ENCODE measurements around the gene ZNF575. TPM values are rescaled to one million over a fixed set of nuclear protein-coding genes. Genes with fewer than 3 reads are reported as not detected.
"Not testable (repeated sequence)": the region's sequence is repeated elsewhere in the genome, so short reads cannot be mapped to it uniquely, and the experiment has no call there.

The ZNF575 gene
- total RNA-seq, 1 donor from 2014 or later: 6.5 TPM

DNA sequence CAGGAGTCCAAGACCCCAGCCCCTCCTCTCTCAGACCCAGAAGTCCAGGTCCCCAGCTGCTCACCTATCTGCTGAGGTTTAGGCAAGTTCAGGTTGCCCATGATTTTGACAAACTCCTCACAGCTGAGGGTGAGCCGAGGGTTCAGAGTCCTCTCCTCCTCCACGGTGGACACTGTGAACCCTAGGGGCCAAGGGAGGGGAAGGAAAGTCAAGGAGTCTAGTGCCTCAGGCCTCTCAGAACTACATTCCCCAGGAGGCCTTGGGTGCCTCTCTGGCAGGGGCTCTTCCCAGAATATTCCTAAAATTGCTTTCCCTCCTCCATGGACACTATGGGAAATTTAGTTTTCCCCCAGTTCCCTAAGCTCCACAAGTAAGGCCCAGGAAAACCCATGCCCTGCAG lies 25.1 kb upstream of the ZNF575 start:
- DNase-seq (ENCODE audit: extremely low spot score, unreplicated experiment): no peak
- Mint-ChIP-seq H3K36me3 (ENCODE audit: unreplicated experiment) (peaks cover 24% of the 10 kb centered on the region), H3K4me1 (ENCODE audit: unreplicated experiment) (peaks cover 18% of the 10 kb centered on the region)

DNA sequence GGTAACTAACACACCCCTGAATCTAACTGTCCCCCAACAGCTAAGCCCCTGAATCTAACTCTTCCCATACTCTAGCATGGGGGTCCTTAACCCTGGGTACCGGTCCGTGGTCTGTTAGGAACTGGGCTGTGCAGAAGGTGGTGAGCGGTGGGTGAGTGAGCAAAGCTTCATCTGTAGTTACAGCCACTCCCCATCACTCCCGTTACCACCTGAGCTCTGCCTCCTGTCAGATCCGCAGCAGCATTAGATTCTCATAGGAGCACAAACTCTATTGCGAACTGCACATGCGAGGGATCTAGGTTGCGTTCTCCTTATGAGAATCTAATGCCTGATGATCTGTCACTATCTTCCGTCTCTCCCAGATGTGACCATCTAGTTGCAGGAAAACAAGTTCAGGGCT lies 22.3 kb upstream of the ZNF575 start:
- no peaks in the 10 kb centered on the region for H3K9me3 Mint-ChIP-seq (ENCODE audit: unreplicated experiment)
- no peaks in the 10 kb centered on the region for H3K27me3 Mint-ChIP-seq (ENCODE audit: unreplicated experiment)
- H3K4me3 Mint-ChIP-seq (ENCODE audit: unreplicated experiment): no peak overlapping the region
- DNase-seq (ENCODE audit: extremely low spot score, unreplicated experiment): no peak
- peaks cover 28% of the 10 kb centered on the region for H3K36me3 Mint-ChIP-seq (ENCODE audit: unreplicated experiment)
- TF ChIP-seq, protein P1, sequence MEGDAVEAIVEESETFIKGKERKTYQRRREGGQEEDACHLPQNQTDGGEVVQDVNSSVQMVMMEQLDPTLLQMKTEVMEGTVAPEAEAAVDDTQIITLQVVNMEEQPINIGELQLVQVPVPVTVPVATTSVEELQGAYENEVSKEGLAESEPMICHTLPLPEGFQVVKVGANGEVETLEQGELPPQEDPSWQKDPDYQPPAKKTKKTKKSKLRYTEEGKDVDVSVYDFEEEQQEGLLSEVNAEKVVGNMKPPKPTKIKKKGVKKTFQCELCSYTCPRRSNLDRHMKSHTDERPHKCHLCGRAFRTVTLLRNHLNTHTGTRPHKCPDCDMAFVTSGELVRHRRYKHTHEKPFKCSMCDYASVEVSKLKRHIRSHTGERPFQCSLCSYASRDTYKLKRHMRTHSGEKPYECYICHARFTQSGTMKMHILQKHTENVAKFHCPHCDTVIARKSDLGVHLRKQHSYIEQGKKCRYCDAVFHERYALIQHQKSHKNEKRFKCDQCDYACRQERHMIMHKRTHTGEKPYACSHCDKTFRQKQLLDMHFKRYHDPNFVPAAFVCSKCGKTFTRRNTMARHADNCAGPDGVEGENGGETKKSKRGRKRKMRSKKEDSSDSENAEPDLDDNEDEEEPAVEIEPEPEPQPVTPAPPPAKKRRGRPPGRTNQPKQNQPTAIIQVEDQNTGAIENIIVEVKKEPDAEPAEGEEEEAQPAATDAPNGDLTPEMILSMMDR (IDR thresholded peaks at IDR 0.05): no peak
- no peaks in the 10 kb centered on the region for H3K4me1 Mint-ChIP-seq (ENCODE audit: unreplicated experiment)
- no peak overlapping the region for H3K27ac Mint-ChIP-seq (ENCODE audit: unreplicated experiment)

More for the DNA sequence above, 25.1 kb upstream of the ZNF575 start:
- Mint-ChIP-seq H3K4me3 (ENCODE audit: unreplicated experiment) (no peak overlapping the region), H3K9me3 (ENCODE audit: unreplicated experiment) (no peaks in the 10 kb centered on the region), H3K27ac (ENCODE audit: unreplicated experiment) (no peak overlapping the region), H3K27me3 (ENCODE audit: unreplicated experiment) (peaks cover 2% of the 10 kb centered on the region)
- TF ChIP-seq, protein P1 (IDR thresholded peaks at IDR 0.05): no peak

DNA sequence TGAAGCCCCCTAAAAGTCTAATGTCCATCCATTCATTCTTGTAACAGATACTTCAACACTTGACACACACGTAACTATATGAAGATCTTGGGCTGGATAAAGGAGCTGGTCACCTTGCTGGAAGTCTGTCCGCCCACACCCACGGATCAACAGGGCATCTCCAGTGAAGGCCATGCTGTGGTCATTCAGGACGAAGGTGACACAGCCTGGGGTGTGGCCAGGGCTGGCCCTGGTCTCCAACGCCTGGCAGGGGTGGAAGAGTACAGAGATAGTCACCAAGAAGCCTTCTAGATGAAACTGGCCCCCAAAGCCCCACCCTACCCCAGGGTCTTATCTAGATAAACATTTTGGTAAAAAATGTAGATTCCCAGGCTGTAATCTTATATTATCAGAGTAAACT lies 21.7 kb upstream of the ZNF575 start:
- Mint-ChIP-seq H3K36me3 (ENCODE audit: unreplicated experiment) (peaks cover 27% of the 10 kb centered on the region), H3K4me3 (ENCODE audit: unreplicated experiment) (no peak overlapping the region), H3K27me3 (ENCODE audit: unreplicated experiment) (no peaks in the 10 kb centered on the region), H3K9me3 (ENCODE audit: unreplicated experiment) (no peaks in the 10 kb centered on the region), H3K4me1 (ENCODE audit: unreplicated experiment) (no peaks in the 10 kb centered on the region), H3K27ac (ENCODE audit: unreplicated experiment) (no peak overlapping the region)
- TF ChIP-seq, protein P1 (IDR thresholded peaks at IDR 0.05): no peak
- no peak for DNase-seq (ENCODE audit: extremely low spot score, unreplicated experiment)

DNA sequence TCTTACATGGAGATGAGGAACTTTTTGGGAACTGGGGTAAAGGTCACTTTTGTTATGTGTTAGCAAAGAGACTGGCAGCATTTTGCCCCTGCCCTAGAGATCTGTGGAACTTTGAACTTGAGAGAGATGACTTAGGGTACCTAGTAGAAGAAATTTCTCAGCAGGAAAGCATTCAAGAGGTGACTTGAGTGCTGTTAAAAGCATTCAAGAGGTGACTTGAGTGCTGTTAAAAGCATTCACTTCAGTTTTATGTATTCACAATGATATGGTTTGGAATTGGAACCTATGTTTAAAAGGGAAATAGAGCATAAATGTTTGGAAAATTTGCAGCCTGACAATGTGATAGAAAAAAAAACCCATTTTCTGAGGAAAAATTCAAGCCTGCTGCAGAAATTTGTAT lies 20.6 kb upstream of the ZNF575 start:
- peaks cover 27% of the 10 kb centered on the region for H3K36me3 Mint-ChIP-seq (ENCODE audit: unreplicated experiment)
- H3K9me3 Mint-ChIP-seq (ENCODE audit: unreplicated experiment); H3K27me3 Mint-ChIP-seq (ENCODE audit: unreplicated experiment); DNase-seq (ENCODE audit: extremely low spot score, unreplicated experiment); H3K4me1 Mint-ChIP-seq (ENCODE audit: unreplicated experiment); H3K4me3 Mint-ChIP-seq (ENCODE audit: unreplicated experiment); H3K27ac Mint-ChIP-seq (ENCODE audit: unreplicated experiment): not testable (repeated sequence)

DNA sequence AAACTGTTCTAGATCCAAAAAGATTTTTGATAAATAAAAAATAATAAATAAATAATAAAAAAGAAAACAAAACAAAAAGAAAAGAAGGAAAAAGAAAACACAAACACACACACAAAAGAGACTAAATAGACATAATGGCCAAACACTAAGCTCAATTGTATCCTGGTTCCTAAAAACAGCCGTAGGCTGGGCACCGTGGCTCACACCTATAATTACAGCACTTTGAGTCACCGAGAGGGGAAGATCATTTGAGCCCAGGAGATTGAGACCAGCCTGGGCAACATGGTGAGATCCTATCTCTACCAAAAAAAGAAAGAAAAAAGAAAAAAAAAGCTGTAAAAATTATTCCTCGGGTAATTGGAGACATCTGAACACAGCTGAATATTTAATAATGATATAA lies 14.9 kb upstream of the ZNF575 start:
- Mint-ChIP-seq H3K9me3 (ENCODE audit: unreplicated experiment) (no peaks in the 10 kb centered on the region), H3K36me3 (ENCODE audit: unreplicated experiment) (peaks cover 9% of the 10 kb centered on the region), H3K27ac (ENCODE audit: unreplicated experiment) (no peak overlapping the region), H3K4me1 (ENCODE audit: unreplicated experiment) (peaks cover 11% of the 10 kb centered on the region), H3K27me3 (ENCODE audit: unreplicated experiment) (no peaks in the 10 kb centered on the region), H3K4me3 (ENCODE audit: unreplicated experiment) (no peak overlapping the region)
- TF ChIP-seq, protein P1 (IDR thresholded peaks at IDR 0.05): no peak
- no peak for DNase-seq (ENCODE audit: extremely low spot score, unreplicated experiment)
